Type B pancreatic cell (in vitro differentiated cells): Measurements from ENCODE around the gene XPR1. TPM values are rescaled to one million over a fixed set of nuclear protein-coding genes. Genes with fewer than 3 reads are reported as not detected.

Experiments
- DNase-seq: peaks from one replicate; pipeline ENCODE4 v3.0.0; 2021; ENCODE audit warnings: mixed read lengths; ENCODE audit not compliant: unreplicated experiment; ENCODE audit errors: extremely low spot score
- H3K27ac Mint-ChIP-seq: 2 replicates; pipeline ENCODE4 v1.8.0; 2021; ENCODE audit warnings: mild to moderate bottlenecking, mixed read lengths
- H3K27me3 Mint-ChIP-seq: 2 replicates; pipeline ENCODE4 v1.8.0; 2021; ENCODE audit warnings: mixed read lengths
- H3K36me3 Mint-ChIP-seq: 2 replicates; pipeline ENCODE4 v1.8.0; 2021; ENCODE audit warnings: mixed read lengths
- H3K4me1 Mint-ChIP-seq: one replicate; pipeline ENCODE4 v1.8.0; 2021; ENCODE audit warnings: mixed read lengths; ENCODE audit not compliant: unreplicated experiment
- H3K4me3 Mint-ChIP-seq: 2 replicates; pipeline ENCODE4 v1.8.0; 2021; ENCODE audit warnings: mild to moderate bottlenecking, mixed read lengths
- H3K9me3 Mint-ChIP-seq: 2 replicates; pipeline ENCODE4 v1.8.0; 2021; ENCODE audit warnings: mixed read lengths
- CTCF ChIP-seq: fragments of 200-600 bp; sonication (generic); conservative IDR thresholded peaks from 2 replicates; pipeline ENCODE4 v1.5.0; 2021; ENCODE audit warnings: antibody characterized with exemption, mild to moderate bottlenecking
- total RNA-seq: library from RNA; stranded (reverse); gene quantifications from 2 replicates; pipeline ENCODE4 v1.2.1, GENCODE V29; 2021; ENCODE audit warnings: low replicate concordance

Gene XPR1
- total RNA-seq, 1 donor from 2014 or later = 48.5 TPM

GRCh38 chr1:180916771-180917170 lies 284.9 kb downstream of the XPR1 start:
- Mint-ChIP-seq H3K9me3 (no peaks in the 10 kb centered on the region), H3K4me3 (no peak overlapping the region), H3K27ac (no peak overlapping the region), H3K27me3 (peaks cover 18% of the 10 kb centered on the region), H3K36me3 (no peaks in the 10 kb centered on the region), H3K4me1 (peaks cover 18% of the 10 kb centered on the region)
- no peak for DNase-seq
- TF ChIP-seq CTCF = no peak

GRCh38 chr1:180917306-180918065 lies 285.7 kb downstream of the XPR1 start:
- Mint-ChIP-seq H3K4me1 (peaks cover 16% of the 10 kb centered on the region), H3K4me3 (no peak overlapping the region), H3K27ac (no peak overlapping the region), H3K36me3 (no peaks in the 10 kb centered on the region), H3K27me3 (peaks cover 15% of the 10 kb centered on the region), H3K9me3 (no peaks in the 10 kb centered on the region)
- no peak for DNase-seq
- no peak for TF ChIP-seq CTCF

GRCh38 chr1:180918519-180918918 lies 286.7 kb downstream of the XPR1 start:
- Mint-ChIP-seq H3K36me3 (no peaks in the 10 kb centered on the region), H3K9me3 (no peaks in the 10 kb centered on the region), H3K4me3 (no peak overlapping the region), H3K27me3 (peaks cover 12% of the 10 kb centered on the region), H3K27ac (no peak overlapping the region), H3K4me1 (peaks cover 23% of the 10 kb centered on the region)
- DNase-seq = no peak
- TF ChIP-seq CTCF = no peak

- peaks cover 9% of the 10 kb centered on the region for H3K27me3 Mint-ChIP-seq
- peaks cover 23% of the 10 kb centered on the region for H3K4me1 Mint-ChIP-seq
- H3K4me3 Mint-ChIP-seq = no peak overlapping the region
- TF ChIP-seq CTCF = no peak
- H3K27ac Mint-ChIP-seq = no peak overlapping the region
- DNase-seq = no peak
- H3K9me3 Mint-ChIP-seq = no peaks in the 10 kb centered on the region
- H3K36me3 Mint-ChIP-seq = no peaks in the 10 kb centered on the region
These were observed 287.4 kb downstream of the XPR1 start for GRCh38 chr1:180919183-180919700.

- H3K4me1 Mint-ChIP-seq = peaks cover 27% of the 10 kb centered on the region
- H3K36me3 Mint-ChIP-seq = no peaks in the 10 kb centered on the region
- no peak for DNase-seq
- no peak overlapping the region for H3K4me3 Mint-ChIP-seq
- peaks cover 6% of the 10 kb centered on the region for H3K27me3 Mint-ChIP-seq
- no peak for TF ChIP-seq CTCF
- no peak overlapping the region for H3K27ac Mint-ChIP-seq
- H3K9me3 Mint-ChIP-seq = no peaks in the 10 kb centered on the region
These were observed 288.4 kb downstream of the XPR1 start for GRCh38 chr1:180920193-180920592.
